K562 (cell line): ENCODE results near the gene STAMBPL1. TPM values are rescaled to one million over a fixed set of nuclear protein-coding genes. Genes with fewer than 3 reads are reported as not detected.

ENCODE experiments used
- ATAC-seq: fragments of 200-7000 bp; cut with Tn5 transposase; 3 replicates; pipeline ENCODE4 v1.9.1; 2020; ENCODE audit warnings: moderate library complexity
- BruUV-seq: library from RNA; stranded (reverse); fragments of 400-500 nt; replicated peaks from 2 replicates; lab custom pipeline; 2021; lab: Mats Ljungman, UMichigan
- CTCF ChIA-PET: fragments of 300-600 bp; formaldehyde crosslinking; extraction: SDS; loops from one replicate; lab custom pipeline; 2021; ENCODE audit warnings: low intra/inter-chr PET ratio; lab: Yijun Ruan, JAX
- POLR2A ChIA-PET: fragments of 300-600, 350-650 bp; sonication (Branson Sonifier 250); formaldehyde crosslinking; extraction: SDS; loops from one replicate; lab custom pipeline; 2021; ENCODE audit warnings: antibody characterized with exemption, inconsistent platforms; lab: Yijun Ruan, JAX
- DNase-seq, 4 experiments: peaks; one replicate each; pipeline versions ENCODE4 v3.0.0 to v3.0.0-alpha.2; 2011 to 2018; ENCODE audit warnings: low spot score in 3 of 4, mixed read lengths in 3 of 4; ENCODE audit errors: extremely low read depth in 1 of 4
- FAIRE-seq: peaks from 2 replicates; lab custom pipeline; 2011; peaks lifted over from hg19 to GRCh38; lab: Jason Lieb, UNC
- H2AFZ ChIP-seq: 2 replicates; pipeline ENCODE4 v1.6.0; 2011; ENCODE audit warnings: low read depth, low read length, control low read depth, inconsistent platforms
- H3K27ac ChIP-seq: fragments of 200-600 bp; 3 replicates; pipeline ENCODE4 v1.8.0; 2011; ENCODE audit warnings: low read depth, mild to moderate bottlenecking, control low read depth, inconsistent platforms, low read length, moderate library complexity, mixed read lengths; ENCODE audit errors: extremely low read depth
- H3K27me3 ChIP-seq, 2 experiments: fragments of 300-600 bp in 1 of 2; 2 replicates in 1 of 2; 3 replicates in 1 of 2; pipeline versions ENCODE4 v1.6.0 to v1.8.0; 2011; ENCODE audit warnings: inconsistent platforms in 2 of 2, low read length in 2 of 2, mild to moderate bottlenecking in 1 of 2, mixed read lengths in 1 of 2, moderate library complexity in 1 of 2; ENCODE audit not compliant: control insufficient read depth in 2 of 2, insufficient read depth in 2 of 2
- H3K36me3 ChIP-seq: fragments of 300-600 bp; 3 replicates; pipeline ENCODE4 v1.8.0; 2011; ENCODE audit warnings: mild to moderate bottlenecking, low read length, inconsistent platforms; ENCODE audit not compliant: control insufficient read depth, insufficient read depth
- H3K4me1 ChIP-seq, 2 experiments: fragments of 200-600 bp in 1 of 2; replicated peaks in 1 of 2; 2 replicates in 1 of 2; 3 replicates in 1 of 2; pipeline versions ENCODE4 v1.5.1 to v1.8.0; 2011; ENCODE audit warnings: inconsistent platforms in 2 of 2, low read length in 2 of 2, mild to moderate bottlenecking in 1 of 2, mixed read lengths in 1 of 2, moderate library complexity in 1 of 2; ENCODE audit not compliant: control insufficient read depth in 2 of 2, insufficient read depth in 2 of 2
- H3K4me2 ChIP-seq: 2 replicates; pipeline ENCODE4 v1.6.1; 2011; ENCODE audit warnings: low read length, control low read depth, inconsistent platforms, mixed read lengths; ENCODE audit not compliant: insufficient read depth
- H3K4me3 ChIP-seq: fragments of 200-600 bp; sonication (generic), shearing (Covaris generic); 2 replicates; pipeline ENCODE4 v1.5.1; 2016; ENCODE audit warnings: control low read depth, inconsistent platforms
- H3K79me2 ChIP-seq: fragments of 200-600 bp; 3 replicates; pipeline ENCODE4 v1.8.0; 2011; ENCODE audit warnings: low read length, inconsistent platforms; ENCODE audit not compliant: control insufficient read depth, insufficient read depth
- H3K9ac ChIP-seq, 2 experiments: 2 replicates each; pipeline versions ENCODE4 v1.6.0 to v1.6.1; 2011; ENCODE audit warnings: low read depth in 2 of 2, low read length in 2 of 2, control low read depth in 1 of 2, inconsistent platforms in 1 of 2, mild to moderate bottlenecking in 1 of 2, mixed read lengths in 1 of 2; ENCODE audit not compliant: insufficient read depth in 1 of 2
- H3K9me1 ChIP-seq: one replicate; pipeline ENCODE4 v1.6.0; 2011; ENCODE audit warnings: inconsistent platforms, mild to moderate bottlenecking, low read length, moderate library complexity; ENCODE audit not compliant: control insufficient read depth, insufficient read depth
- H3K9me3 ChIP-seq: replicated peaks from 2 replicates; pipeline ENCODE4 v1.5.1; 2011; ENCODE audit warnings: low read depth, low read length, inconsistent platforms; ENCODE audit not compliant: control insufficient read depth, insufficient read depth
- H4K20me1 ChIP-seq: replicated peaks from 2 replicates; pipeline ENCODE4 v1.6.1; 2011; ENCODE audit warnings: low read length, inconsistent platforms, mixed read lengths; ENCODE audit not compliant: control insufficient read depth, insufficient read depth
- SMARCE1 ChIP-seq: fragments of 450-650 bp; IDR thresholded peaks from 2 replicates; pipeline ENCODE4 v1.7.1; 2016; ENCODE audit warnings: mild to moderate bottlenecking
- ZBTB2 ChIP-seq: fragments of 450-650 bp; IDR thresholded peaks from 2 replicates; pipeline ENCODE4 v1.6.1; 2016; ENCODE audit warnings: antibody characterized with exemption
- ZNF121 ChIP-seq: sonication (generic); formaldehyde crosslinking; conservative IDR thresholded peaks from 2 replicates; pipeline ENCODE4 v1.8.0; 2022; ENCODE audit warnings: missing genetic modification reagents
- ZNF277 ChIP-seq: fragments of 250-450 bp; sonication (Bioruptor Pico); IDR thresholded peaks from 2 replicates; pipeline ENCODE4 v1.8.0; 2022; ENCODE audit warnings: inconsistent platforms, mild to moderate bottlenecking, moderate library complexity, borderline replicate concordance
- in situ Hi-C: fragments of 300-500 bp; cut with MboI; formaldehyde crosslinking; loops from 4 replicates; pipeline ENCODE4 v1.15.0; 2018; ENCODE audit warnings: inconsistent platforms, mixed read lengths
- intact Hi-C: fragments of 100-400 bp; cut with micrococcal nuclease; formaldehyde crosslinking; loops from 2 replicates; pipeline ENCODE4 v1.14.2; 2022
- polyA plus RNA-seq, 8 experiments: library from polyadenylated mRNA; depleted of rRNA in 4 of 8; stranded (reverse) in 5 of 8; unstranded in 3 of 8; fragments of >200 nt; fragmentation: Nextera tagmentation in 2 of 8; fragmentation: Illumina TruSeq in 1 of 8; extraction: Ambion mirVana in 2 of 8; extraction: Trizol in 1 of 8; gene quantifications; 2 replicates each; pipeline versions ENCODE4 v1.2.1 to v1.2.3, GENCODE V29; 2011 to 2014; ENCODE audit warnings: inconsistent platforms in 1 of 8, missing spikeins in 1 of 8
- total RNA-seq, 7 experiments: library from RNA; depleted of rRNA in 6 of 7; stranded (reverse); fragments of >200 nt in 6 of 7; fragmentation: Illumina TruSeq in 2 of 7; extraction: Trizol in 2 of 7; gene quantifications; 2 replicates each; pipeline versions ENCODE4 v1.2.1 to v1.2.3, GENCODE V29; 2011 to 2021; ENCODE audit warnings: low replicate concordance in 1 of 7

STAMBPL1 gene
- total and polyA plus RNA-seq, 9 of the 15 experiments (the other 6 are each of a cell fraction or from before 2014, with no cell fraction given) = 0.09 TPM; not detected in 8

GRCh38 chr10:88923520-88923919 lies 43.5 kb downstream of the STAMBPL1 start:
- no peaks in the 10 kb centered on the region for H3K27me3 ChIP-seq
- H3K9me1 ChIP-seq = no peaks in the 10 kb centered on the region
- ChIA-PET POLR2A (no interaction called here), CTCF (no interaction called here)
- no peak for FAIRE-seq
- TF ChIP-seq SMARCE1 = no peak
- no peak for TF ChIP-seq ZNF121 (CRISPR knock-in tag)
- TF ChIP-seq ZBTB2 = no peak
- no peak for TF ChIP-seq ZNF277 (CRISPR knock-in tag)
- H3K9ac ChIP-seq = no peak overlapping the region
- no TSS peak for BruUV-seq
- no peaks in the 10 kb centered on the region for H3K36me3 ChIP-seq
- no peaks in the 10 kb centered on the region for H4K20me1 ChIP-seq
- intact Hi-C loops = no loop called here
- in situ Hi-C loops = no loop called here
- no peaks in the 10 kb centered on the region for H3K9me3 ChIP-seq
- H3K4me3 ChIP-seq = no peak overlapping the region
- H3K4me2 ChIP-seq = no peak overlapping the region
- H3K27ac ChIP-seq = no peak overlapping the region
- H3K79me2 ChIP-seq = no peaks in the 10 kb centered on the region
- no peaks in the 10 kb centered on the region for H3K4me1 ChIP-seq
- ATAC-seq = no peak
- no peak overlapping the region for H2AFZ ChIP-seq
- DNase-seq = no peak
